Stomach (tissue), 4 donors: ENCODE data around the gene MGAT4A.
A peak's percentile ranks its signal among the peaks of the same experiment; 100 is the strongest.

ENCODE experiments used
- CTCF ChIP-seq, 7 experiments: fragments of 450-650 bp in 4 of 7; fragments of 200-600 bp in 3 of 7; sonication (generic) in 3 of 7; IDR thresholded peaks; one replicate each; pipeline ENCODE4 v1.5.1; 2016 to 2019; ENCODE audit warnings: antibody characterized with exemption in 7 of 7, control low read depth in 2 of 7, mild to moderate bottlenecking in 1 of 7
- POLR2A ChIP-seq, 4 donors: fragments of 450-650 bp; IDR thresholded peaks; one replicate each; pipeline ENCODE4 v1.6.1; 2016; ENCODE audit warnings: antibody characterized with exemption in 4 of 4, control low read depth in 2 of 4, mild to moderate bottlenecking in 1 of 4, moderate library complexity in 1 of 4

- TF ChIP-seq CTCF (IDR thresholded peaks at IDR 0.05) (peak in 5 of 7 experiments; percentile 23 to 38 (median 29)), POLR2A (IDR thresholded peaks at IDR 0.05) (no peak)
These were observed 129.3 kb downstream of the MGAT4A start for GRCh38 chr2:98601532-98602132.
